Activated gamma-delta T cell treated with Interleukin-2 at 50 U/mL for 16 hours (primary cell): ENCODE measurements around the gene CPSF2.
"Not testable (repeated sequence)": the region's sequence is repeated elsewhere in the genome, so short reads cannot be mapped to it uniquely, and the experiment has no call there.

ENCODE experiments used
- DNase-seq: peaks from one replicate; pipeline ENCODE4 v3.0.0-alpha.2; 2020

CPSF2 gene

GRCh38 chr14:92160619-92161018 lies 38.9 kb downstream of the CPSF2 start:
- DNase-seq: no peak

DNA sequence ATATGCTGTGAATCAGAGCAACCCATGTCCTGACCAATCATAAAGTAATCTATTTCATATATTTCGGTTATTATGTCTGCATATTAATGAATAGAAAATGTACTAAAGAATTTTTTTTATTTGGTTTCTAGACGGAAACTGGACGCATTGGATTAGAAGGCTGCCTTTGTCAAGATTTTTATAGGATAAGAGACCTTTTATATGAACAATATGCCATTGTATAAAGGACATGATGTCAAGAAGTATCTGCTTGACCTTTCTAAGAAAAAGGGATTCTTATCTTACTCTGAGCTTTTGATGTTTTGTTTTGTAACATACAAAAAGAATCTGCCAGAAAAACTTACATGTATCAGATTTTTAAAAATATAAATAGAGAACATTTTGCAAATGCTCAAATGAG lies 39.8 kb downstream of the CPSF2 start:
- no peak for DNase-seq

DNA sequence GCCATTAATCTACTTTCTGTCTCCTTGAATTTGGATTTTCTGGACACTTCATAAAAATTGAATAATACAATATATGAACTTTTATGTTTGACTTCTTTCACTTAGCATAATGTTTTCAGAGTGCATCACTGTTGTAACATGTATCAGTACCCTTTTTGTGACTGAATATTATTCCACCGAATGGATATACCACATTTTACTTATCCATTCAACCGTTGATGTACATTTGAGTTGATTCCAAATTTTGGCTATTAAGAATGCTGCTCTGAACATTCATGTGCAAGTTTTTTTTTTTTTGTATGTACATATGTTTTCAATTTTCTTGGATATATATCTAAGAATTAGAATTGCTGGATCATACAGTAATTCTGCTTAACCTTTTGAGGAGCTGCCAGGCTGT lies 43.2 kb downstream of the CPSF2 start:
- DNase-seq: no peak

GRCh38 chr14:92173668-92174067 lies 51.9 kb downstream of the CPSF2 start:
- no peak for DNase-seq

DNA sequence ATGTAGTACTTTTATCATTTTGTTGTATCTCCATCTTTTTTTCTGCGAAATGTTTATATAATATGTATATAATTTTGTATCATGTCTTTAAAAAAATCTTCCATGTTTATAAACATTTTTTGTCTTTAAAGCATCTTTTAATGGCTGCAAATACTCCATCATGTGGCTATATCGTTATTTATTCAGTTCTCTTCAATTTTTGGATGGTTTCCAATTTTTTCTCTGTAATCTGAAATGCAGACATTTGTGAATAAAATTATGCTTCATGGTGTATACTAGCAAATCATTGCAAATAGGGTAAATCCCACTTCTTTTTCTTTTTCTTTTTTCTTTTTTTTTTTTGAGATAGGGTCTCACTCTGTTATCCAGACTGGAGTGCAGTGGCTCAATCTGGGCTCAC lies 54.0 kb downstream of the CPSF2 start:
- no peak for DNase-seq

GRCh38 chr14:92176476-92176875 lies 54.7 kb downstream of the CPSF2 start:
- DNase-seq: no peak

- DNase-seq: not testable (repeated sequence)
These were observed 57.4 kb downstream of the CPSF2 start for GRCh38 chr14:92179178-92179577.

DNA sequence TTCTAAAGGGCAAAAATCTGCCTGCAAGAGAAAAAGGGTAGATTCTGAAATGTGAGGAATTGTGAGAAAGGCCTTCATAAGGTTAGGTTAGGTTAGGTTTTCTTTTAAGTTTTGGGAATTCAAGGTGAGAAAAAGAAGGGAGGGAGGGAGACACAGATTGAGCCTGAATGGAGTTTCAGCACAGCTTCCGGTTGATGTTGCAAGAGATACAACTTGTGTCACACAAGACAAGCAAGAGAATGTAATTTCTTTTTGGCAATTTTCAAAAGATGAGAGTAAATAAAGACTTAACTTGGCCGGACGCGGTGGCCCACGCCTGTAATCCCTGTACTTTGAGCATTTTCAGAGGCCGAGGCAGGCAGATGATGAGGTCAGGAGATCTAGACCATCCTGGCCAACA lies 63.8 kb downstream of the CPSF2 start:
- DNase-seq: no peak

DNA sequence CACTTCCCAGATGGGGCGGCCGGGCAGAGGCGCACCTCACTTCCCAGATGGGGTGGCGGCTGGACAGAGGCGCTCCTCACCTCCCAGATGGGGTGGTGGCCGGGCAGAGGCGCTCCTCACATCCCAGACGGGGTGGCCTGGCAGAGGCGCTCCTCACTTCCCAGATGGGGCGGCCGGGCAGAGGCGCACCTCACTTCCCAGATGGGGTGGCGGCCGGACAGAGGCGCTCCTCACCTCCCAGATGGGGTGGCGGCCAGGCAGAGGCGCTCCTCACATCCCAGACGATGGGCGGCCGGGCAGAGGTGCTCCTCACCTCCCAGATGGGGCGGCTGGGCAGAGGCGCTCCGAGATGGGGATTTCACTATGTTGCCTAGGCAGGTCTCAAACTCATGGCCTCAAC lies 65.8 kb downstream of the CPSF2 start:
- not testable (repeated sequence) for DNase-seq

- DNase-seq: no peak
These were observed 69.0 kb downstream of the CPSF2 start for GRCh38 chr14:92190768-92191167.

DNA sequence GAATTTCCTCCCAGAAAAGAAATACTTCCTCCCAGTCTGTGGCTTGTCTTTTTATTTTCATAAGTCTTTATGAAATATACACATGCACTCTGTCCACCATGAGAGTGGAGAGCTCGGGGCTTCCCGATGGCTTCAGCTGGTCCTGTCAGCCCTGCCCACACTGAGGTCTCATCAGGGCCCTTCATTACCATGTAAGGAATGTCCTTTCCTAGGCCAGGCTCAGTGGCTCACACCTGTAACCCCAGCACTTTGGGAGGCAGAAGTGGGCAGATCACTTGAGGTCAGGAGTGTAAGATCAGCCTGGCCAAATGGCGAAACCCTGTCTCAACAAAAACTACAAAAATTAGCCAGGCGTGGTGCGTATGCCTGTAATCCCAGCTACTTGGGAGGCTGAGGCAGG lies 77.0 kb downstream of the CPSF2 start:
- no peak for DNase-seq

DNA sequence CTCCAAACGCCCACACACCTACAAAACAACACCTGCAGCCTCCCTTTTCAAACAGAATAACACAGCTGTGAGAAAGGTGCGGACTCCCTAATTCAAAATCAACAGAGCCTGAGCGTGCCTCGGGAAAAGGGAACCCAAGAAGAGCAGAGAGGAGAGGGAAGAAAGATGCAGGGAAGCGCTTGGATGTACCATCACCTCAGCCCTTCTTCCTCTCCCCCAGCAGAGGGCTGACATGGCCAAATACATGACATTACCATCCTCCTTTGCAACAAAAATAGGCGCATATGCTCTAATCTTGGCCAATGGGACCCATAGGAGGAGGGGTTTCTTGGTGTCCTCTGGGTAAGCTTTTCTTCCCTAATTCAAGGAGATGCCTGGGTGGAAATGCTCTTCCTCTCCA lies 78.0 kb downstream of the CPSF2 start:
- no peak for DNase-seq

DNA sequence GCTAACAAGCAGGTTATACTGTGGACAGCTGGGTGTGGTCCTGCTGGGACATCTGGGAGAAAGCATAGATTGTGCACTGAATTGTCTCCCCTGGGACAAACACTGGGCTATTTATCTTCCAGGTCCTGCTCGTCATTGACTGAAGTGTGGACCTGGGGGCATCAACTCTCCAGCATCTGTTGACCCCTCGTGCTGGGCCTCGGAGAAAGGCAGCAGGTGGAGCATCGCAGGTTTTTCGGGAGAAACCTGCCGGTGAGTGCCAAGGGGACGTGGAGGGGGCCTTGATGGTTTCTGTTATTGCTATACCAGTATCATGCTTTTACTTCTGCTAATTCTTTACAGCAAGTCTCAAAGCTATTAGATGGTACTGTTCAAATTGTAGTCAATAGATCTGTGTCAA lies 81.3 kb downstream of the CPSF2 start:
- DNase-seq: no peak

- DNase-seq: no peak
These were observed 83.0 kb downstream of the CPSF2 start for GRCh38 chr14:92204792-92205191.

DNA sequence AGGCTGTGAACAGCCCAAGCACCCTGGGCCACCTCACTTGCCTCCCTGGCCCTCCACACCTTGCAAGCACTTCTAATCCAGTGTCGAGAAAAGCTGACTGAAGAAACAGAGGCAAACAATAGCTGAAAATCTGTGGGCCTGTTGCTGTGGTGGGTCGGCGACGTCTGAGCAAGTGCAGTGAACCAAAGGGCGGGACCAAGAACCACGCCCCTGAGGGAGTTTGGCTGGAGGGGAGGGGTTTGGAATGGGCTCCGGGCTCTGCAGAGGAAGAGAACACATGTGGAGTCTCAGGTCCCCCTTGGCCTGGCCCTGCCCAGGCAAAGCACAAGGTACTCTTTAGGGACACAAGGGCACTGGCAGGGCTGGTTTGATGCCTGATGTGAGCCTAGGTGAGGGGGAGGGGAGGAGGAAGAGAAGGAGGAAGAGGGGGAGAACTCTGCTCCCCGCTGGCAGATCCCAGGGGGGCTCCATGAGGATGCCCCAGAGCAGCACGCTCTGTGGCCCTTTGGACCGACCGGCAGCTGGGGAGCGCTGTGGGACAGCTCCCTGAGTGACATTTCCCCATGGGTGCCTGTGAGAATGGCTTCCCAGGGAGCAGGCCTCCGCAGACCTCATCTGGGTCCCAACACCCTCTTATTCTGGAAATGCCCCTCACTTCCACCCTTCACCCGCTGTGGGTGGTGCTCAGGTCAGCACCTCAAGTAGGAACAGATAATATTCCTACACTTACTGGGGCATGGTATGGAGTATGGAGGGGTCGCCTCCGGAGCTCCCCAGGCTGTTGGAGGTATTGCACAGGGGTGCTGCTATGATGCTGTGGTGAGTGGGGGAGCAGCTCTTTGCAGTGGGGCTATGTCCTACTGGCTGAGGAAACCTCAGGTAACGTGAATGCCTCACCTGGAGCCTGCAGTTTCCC lies 85.5 kb downstream of the CPSF2 start:
- no peak for DNase-seq

DNA sequence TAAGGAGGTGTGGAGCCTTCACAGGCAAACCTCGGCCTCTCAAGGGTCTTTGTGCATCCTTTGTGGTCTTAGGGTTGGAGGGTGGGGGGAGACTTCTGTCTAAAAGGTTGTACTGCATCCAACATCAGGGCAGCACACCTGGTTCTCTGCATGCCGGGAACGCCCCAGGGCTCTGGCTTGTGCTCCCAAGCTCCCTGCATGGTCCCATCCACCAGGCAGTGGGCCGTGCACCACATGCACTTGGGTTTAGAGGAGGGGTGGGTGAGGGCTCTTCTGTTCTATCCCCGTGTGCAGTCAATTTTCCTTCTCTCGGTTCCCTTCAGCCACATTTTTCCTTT lies 86.1 kb downstream of the CPSF2 start:
- DNase-seq: no peak

DNA sequence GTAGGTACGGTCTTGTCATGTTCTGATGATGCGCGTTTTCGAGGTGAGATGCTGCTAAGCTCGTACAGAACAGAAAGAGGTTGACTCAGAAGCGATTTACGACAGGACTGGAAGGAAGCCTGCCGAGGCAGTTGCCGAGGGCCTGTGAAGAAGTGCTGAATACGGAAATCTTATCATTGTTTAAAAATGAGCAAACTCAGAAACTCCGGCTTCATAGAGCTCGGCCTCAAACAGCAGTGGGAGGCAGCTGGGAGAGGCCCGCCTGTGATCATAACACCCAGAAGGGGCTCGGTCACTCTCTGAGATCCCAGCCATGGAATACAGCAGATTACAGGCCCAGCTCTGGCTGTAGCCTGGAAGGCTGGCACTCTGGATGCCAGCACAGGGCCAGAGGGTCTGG lies 87.4 kb downstream of the CPSF2 start:
- DNase-seq: no peak

- DNase-seq: not testable (repeated sequence)
These were observed 91.4 kb downstream of the CPSF2 start for GRCh38 chr14:92213125-92213524.

- DNase-seq: no peak
These were observed 93.8 kb downstream of the CPSF2 start for GRCh38 chr14:92215579-92215978.

- DNase-seq: no peak
These were observed 96.2 kb downstream of the CPSF2 start for GRCh38 chr14:92217936-92218335.
